Left renal cortex interstitium (tissue), 4 donors: ENCODE data around the gene XXYLT1. TPM values are rescaled to one million over a fixed set of nuclear protein-coding genes. Genes with fewer than 3 reads are reported as not detected.

Source experiments
- DNase-seq, 4 donors: peaks; one replicate each; pipeline ENCODE4 v3.0.0-alpha.2; 2013; ENCODE audit warnings: low read depth in 4 of 4, low spot score in 2 of 4, missing footprints in 1 of 4
- polyA plus RNA-seq, 4 donors: library from polyadenylated mRNA; unstranded; fragments of 120-200 nt; gene quantifications; one replicate each; pipeline ENCODE4 v1.2.1, GENCODE V29; 2013; ENCODE audit not compliant: insufficient read length in 4 of 4

The XXYLT1 gene
- polyA plus RNA-seq, 4 donors = 25.6 to 36.9 (median 30.8) TPM

- DNase-seq = no peak
Observed at GRCh38 chr3:195173657-195174056, 97.3 kb downstream of the XXYLT1 start.

DNA sequence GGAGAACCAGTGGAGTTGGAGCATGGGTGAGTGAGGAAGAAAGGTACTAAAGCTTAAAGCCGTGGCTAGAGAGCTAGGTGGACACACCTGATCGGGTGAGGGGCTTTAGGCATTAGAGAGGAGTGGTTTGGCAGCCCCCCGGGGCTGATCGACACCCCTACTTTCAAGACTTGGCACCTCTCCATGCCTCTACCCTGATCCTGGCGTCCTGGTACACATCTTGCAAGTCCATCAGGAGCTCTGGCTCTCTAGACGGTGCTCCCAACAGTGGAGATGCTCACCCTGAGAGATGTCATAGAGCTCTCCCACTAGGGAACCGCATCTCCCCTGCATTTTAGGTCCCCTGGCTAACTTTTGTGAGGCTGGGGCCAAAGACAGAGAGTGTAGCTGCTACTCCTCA is 98.1 kb downstream of the XXYLT1 start:
- no peak for DNase-seq

DNA sequence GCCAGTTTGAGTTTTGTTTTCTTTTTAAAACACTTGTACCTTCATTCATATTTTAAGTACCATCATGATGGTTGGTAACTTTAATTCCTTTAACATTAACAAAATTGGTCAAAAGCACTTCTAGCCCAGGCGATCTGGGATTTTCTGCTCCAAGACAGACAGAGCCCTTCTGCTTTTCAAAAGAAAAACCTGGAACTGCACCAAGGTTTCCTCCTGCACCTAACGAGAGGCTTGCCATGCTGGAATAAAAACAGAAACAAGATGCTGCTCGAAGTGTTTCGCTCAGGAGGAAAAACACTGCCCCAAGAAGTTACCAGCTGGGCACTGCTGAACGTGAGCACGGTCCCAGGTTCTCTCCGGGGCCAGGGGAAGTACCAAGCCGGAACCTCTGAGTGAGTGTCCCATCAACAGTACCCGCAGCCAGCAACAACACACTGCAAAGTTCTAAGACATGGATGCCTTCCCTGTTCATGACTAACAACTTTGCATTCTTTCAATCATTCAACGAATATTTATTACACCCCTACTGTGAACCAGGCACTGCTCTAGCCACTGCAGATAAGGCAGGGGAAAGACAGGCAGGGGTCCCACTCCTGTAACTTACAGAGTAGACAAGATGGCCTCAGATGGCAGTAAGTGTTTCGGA is 98.8 kb downstream of the XXYLT1 start:
- DNase-seq = no peak

DNA sequence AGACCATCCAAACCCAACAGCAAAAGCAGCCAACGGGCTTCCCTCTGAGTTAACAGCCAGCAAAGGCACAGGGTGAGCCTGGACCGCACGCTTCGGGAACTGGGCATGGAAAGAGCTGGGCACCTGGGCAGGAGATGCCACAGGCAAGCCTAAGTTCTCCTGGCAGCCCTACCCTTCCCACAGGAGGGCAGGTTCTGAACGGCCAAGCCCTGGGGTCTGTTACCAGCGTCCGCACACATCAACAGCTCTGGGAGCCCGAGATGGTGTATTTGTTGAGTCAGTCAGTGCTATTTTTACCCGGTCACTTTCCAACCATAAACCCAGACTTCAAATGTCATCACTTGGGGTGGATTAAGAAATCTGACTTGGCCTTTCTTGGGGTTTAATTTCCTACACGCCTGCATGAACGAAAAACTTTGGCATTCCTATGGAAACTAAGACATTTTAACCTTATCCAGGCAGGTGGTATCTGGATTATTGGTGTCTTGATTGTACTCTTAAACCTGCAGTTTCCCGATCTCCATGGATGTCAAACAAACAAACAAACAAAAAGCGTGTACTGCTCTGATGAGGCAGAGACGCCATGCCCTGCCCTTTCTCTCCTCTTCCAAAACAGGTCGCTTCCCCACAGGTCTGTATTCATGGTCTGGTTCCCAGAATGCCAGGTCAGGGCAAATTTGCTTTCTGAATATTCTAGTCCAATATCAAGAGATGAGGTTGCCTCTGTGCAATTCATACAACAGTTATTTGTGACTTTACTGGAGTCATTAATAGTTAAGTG is 99.7 kb downstream of the XXYLT1 start:
- no peak for DNase-seq

GRCh38 chr3:195170496-195170895 is 100.5 kb downstream of the XXYLT1 start:
- DNase-seq = no peak

DNA sequence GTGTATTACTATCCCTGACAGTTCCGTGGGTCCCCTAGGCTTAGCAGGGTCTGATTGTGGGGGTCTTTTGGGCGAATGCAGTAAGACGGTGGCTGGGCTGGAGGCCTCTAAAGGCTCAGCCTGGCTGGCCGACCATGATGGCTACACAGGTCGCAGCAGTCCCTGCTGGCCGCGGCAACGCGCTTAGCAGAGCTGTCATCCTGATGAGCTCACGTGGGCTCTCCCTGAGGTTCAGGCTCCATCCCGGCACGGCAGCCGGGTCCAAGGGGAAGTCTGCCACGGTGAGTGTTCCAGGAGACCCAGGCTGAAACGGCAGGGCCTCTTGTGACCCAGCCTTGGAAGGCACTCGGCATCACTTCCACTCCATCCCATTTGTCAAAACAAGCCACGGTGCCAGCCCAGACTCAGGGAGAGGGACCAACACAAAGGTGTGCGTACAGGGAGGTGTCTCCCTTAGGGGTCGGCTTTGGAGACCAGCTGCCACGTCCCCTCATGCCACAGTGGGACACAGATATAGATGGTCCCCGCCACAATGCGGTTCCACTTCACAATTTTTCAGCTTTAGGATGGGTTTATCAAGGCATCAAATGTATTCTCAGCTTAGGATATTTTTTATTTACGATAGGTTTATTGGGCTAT is 101.8 kb downstream of the XXYLT1 start:
- DNase-seq = no peak

- no peak for DNase-seq
Observed at GRCh38 chr3:195168009-195168762, 102.8 kb downstream of the XXYLT1 start.

DNA sequence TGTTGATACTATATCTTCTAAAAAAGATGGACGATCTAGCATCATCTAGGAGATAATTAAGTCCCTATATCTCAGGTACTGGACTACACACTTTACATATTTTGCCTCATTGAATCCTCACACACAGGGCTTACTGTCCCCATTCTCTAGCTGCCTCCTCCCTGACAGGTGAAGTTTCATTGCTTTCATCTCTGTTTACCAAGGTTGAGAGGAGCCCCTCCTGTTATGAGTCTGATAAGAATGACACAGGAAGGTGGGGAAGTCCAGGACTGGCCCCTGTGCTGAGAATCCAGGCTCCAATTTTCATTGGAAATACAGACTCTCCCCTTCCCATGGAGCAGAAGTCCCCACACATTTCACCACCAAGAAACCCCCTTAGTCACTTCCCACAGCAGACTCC is 105.2 kb downstream of the XXYLT1 start:
- DNase-seq = no peak

- DNase-seq = no peak
Observed at GRCh38 chr3:195165265-195165609, 105.7 kb downstream of the XXYLT1 start.

DNA sequence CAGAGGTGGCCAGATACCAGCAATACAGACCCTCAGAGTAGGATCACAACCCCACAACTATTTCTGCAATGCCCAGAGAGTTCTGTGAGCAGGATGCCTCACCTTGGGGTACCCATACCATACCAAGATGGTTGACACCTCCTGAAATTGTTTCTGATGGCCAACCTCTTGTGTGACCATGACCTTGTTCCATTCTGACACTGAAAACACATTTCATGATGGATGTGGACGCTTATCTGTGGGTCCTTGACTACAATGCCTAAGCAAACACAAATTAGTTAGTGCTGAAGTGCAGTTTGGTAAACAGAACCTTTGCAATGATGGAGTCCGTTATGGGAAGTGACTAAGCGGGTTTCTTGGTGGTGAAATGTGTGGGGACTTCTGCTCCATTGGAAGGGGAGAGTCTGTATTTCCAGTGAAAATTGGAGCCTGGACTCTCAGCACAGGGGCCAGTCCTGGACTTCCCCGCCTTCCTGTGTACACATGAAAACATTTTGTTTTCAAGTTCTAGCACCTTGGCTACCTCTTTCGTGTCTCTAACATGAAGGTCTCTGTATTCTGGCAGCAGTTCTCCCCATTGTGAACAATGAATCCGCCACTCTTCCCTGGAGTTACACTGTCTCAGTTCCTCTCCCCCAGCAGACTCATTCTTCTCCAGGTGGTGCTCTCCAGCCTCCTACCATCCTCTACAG is 106.2 kb downstream of the XXYLT1 start:
- DNase-seq = no peak

DNA sequence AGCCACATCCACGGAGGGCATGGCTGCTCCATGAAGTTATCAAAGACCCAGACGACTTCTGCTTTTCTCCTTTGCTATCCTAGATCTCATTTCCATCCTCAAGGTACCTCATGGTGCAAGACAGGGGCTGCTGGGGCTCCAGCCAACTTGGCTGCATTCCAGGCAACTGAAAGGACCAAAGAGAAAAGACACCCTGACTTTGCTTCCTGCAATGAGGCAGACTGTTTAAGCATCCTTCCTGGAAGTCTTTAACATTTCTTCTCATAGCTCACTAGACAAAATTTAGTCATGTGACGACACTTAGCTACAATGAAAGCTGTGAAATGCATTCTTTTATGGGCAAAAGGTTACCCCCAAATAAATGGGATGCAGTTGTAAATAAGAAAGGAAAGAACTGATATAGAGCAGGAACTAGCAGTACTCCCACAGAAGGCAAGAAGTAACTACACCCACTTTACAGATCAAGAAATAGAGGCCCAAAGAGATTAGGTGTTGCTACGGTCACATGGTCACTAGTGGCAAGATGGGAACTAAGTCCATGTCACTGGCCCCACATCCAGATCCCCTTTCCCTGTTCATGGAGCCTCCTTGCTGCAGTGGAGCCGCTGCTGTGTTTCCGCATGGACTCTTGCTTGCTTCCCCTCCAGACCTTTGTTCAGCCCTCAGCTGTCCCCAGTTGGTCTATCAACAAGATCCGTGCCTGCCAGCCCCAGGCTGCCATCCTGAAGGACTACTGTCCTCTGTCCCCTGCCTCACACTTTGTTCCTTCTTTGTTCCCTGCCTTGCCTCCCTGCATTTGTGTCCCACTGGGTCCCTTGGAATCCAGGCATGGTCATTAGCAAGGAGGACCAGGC is 107.0 kb downstream of the XXYLT1 start:
- no peak for DNase-seq

DNA sequence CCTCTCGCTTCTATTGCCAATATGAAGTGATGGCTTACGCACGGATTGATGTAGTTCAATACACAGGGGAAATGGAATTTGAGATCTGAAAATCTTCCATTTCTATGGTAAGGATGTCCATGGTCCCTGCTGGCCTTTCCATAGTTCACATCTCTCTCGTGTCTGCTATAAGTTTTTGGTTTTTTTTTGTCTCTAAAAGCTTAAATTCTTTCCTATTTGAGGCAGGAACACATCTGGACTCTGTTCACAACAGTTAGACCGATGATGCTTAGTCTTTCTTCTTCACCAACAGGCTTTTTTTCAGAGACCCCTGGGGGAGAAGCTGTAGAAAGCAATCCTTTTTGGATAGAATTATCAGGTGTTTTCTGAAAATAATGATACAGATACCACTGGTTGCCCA is 108.1 kb downstream of the XXYLT1 start:
- no peak for DNase-seq

DNA sequence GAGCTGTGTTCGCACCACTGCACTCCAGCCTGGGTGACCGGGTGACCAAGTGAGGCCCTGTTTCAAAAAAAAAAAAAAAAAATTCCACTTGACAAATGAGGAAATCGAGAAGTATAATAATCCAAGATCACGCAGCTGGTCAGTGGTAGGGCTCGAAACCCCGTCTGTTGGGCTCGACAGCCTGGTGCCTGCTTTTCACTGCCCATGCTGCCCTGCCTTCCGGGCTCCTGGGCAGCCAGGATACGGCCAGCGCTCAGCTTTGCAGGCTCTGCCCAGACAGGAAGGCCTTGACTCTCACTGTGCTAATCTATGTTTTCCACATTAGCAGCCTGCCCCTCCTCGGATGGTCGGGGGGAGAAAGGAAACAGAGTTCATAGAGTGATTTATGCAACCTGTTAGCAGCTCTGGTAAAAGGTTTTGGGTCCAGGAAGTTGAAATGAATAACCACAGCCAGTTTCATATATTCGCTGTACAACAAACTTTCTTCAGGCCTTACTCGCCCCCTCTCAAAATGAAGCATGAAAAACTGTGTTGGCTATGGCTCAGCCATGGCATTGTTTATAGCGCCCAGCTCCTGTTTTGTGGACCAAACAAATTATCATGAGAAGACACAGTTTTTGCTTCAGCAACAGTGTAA is 108.8 kb downstream of the XXYLT1 start:
- peak in 1 of 4 donors; percentile 69 for DNase-seq

GRCh38 chr3:195160908-195161434 is 110.0 kb downstream of the XXYLT1 start:
- DNase-seq = no peak

GRCh38 chr3:195160257-195160898 is 110.6 kb downstream of the XXYLT1 start:
- no peak for DNase-seq

GRCh38 chr3:195159814-195160165 is 111.2 kb downstream of the XXYLT1 start:
- DNase-seq = no peak

DNA sequence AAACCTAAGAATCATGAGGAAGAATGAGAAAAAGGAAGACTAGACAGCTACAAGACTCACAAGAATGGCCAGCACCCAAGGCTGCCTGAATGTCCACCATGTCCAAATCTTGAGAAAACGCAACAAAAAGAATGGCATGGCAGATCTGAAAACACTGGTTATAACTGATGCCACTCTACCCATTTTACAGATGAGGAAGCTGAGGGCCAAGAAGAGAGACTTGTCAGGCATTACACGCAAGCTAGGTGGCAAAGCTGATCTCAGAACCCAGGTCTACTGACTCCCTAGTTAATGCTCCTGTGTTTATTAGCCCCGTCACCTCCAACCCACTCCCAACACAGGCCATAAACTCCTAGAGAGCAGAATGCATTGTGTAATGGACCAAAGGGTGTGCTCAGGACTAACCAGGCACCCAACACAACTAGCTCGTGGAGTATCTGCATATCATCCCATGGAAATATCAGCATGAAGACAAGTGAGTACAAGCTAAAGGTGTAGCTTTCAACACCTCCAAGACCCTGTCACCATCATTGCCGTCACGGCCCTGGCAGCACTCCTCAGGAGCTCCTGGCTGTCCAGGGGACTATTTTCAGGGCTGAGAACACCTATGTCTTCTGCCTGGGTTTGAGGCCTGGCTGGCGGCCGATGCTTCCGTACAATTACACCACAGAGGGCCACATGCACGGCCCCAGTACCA is 111.7 kb downstream of the XXYLT1 start:
- DNase-seq = no peak

DNA sequence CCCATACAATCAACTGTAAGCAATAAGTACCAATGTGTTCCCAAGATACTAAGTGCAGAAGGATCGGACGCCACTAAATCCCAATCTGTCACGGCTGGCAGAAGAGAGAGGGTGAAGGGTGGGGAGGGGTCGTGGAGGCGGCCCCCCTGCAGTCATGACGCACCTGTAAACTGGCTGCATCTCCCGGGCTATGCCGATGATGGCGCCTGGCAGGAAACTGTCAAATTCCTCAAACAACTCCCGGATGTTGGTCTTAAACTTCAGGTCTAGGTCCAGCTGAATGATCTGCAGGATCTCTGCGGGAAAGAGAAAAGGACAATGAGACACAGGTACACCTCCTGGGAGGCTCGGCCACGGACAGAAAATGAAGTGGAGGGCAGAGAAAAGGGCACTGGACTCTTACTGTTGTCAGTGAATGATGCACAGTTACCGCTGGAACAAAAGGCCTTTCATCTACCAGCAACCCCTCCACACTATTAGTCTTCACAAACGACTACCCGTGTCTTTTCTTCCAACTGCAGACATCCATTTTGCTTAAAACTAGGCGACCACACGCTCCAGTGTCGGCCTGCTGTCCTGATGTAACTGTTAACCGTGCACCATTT is 114.6 kb downstream of the XXYLT1 start:
- no peak for DNase-seq
